H1 (cell line): ENCODE data around the gene PTH1R. TPM values are rescaled to one million over a fixed set of nuclear protein-coding genes. Genes with fewer than 3 reads are reported as not detected.

Experiments
- CTCF ChIA-PET: fragments of 300-600 bp; sonication (Branson Sonifier 250); formaldehyde crosslinking; loops from one replicate; lab custom pipeline; 2021; ENCODE audit not compliant: partially characterized antibody; lab: Charles Lee
- POLR2A ChIA-PET: fragments of 300-600 bp; sonication (Branson Sonifier 250); formaldehyde crosslinking; loops from one replicate; lab custom pipeline; 2021; ENCODE audit warnings: inconsistent platforms; ENCODE audit not compliant: partially characterized antibody; lab: Charles Lee
- DNase-seq, 2 experiments: peaks; one replicate each; pipeline versions ENCODE4 v3.0.0 to v3.0.0-alpha.2; 2010 to 2022; ENCODE audit warnings: low spot score in 2 of 2, low read depth in 1 of 2, mixed read lengths in 1 of 2
- FAIRE-seq: peaks from 2 replicates; lab custom pipeline; 2011; peaks lifted over from hg19 to GRCh38; lab: Jason Lieb, UNC
- H2AFZ ChIP-seq: 2 replicates; pipeline ENCODE4 v1.8.1; 2012; ENCODE audit warnings: low read length, inconsistent platforms
- H2AK5ac ChIP-seq: 2 replicates; pipeline ENCODE4 v1.6.1; 2013; ENCODE audit warnings: low read depth, low read length
- H2BK120ac ChIP-seq: replicated peaks from 2 replicates; pipeline ENCODE3; 2013; ENCODE audit warnings: low read depth, low read length, inconsistent platforms
- H2BK12ac ChIP-seq: 2 replicates; pipeline ENCODE4 v1.6.1; 2013; ENCODE audit warnings: low read depth, low read length
- H2BK15ac ChIP-seq: 2 replicates; pipeline ENCODE4 v1.6.1; 2013; ENCODE audit warnings: low read length
- H2BK20ac ChIP-seq: 2 replicates; pipeline ENCODE4 v1.6.1; 2013; ENCODE audit warnings: low read length
- H2BK5ac ChIP-seq: 2 replicates; pipeline ENCODE4 v1.6.1; 2013; ENCODE audit warnings: low read depth, low read length
- H3K14ac ChIP-seq: 2 replicates; pipeline ENCODE4 v1.6.1; 2013; ENCODE audit warnings: inconsistent platforms; ENCODE audit not compliant: insufficient read length
- H3K18ac ChIP-seq: 2 replicates; pipeline ENCODE4 v1.6.1; 2013; ENCODE audit warnings: low read length; ENCODE audit errors: extremely low read depth
- H3K23ac ChIP-seq: 2 replicates; pipeline ENCODE4 v1.6.1; 2013; ENCODE audit warnings: inconsistent platforms; ENCODE audit not compliant: insufficient read length
- H3K23me2 ChIP-seq: 2 replicates; pipeline ENCODE4 v1.6.1; 2013; ENCODE audit warnings: low read depth, low read length
- H3K27ac ChIP-seq: 2 replicates; pipeline ENCODE4 v1.6.1; 2011; ENCODE audit warnings: low read depth, low read length, inconsistent platforms
- H3K27me3 ChIP-seq, 4 experiments: replicated peaks in 1 of 4; 1 replicate in 1 of 4; 2 replicates in 3 of 4; pipeline versions ENCODE4 v1.6.1 to v1.8.1; 2011 to 2013; ENCODE audit warnings: low read length in 3 of 4, mild to moderate bottlenecking in 3 of 4, inconsistent platforms in 2 of 4, mixed read lengths in 2 of 4, moderate library complexity in 1 of 4; ENCODE audit not compliant: control insufficient read depth in 3 of 4, insufficient read depth in 3 of 4; ENCODE audit errors: extremely low read depth in 1 of 4
- H3K36me3 ChIP-seq, 4 experiments: 2 replicates each; pipeline versions ENCODE4 v1.6.1 to v1.8.1; 2011 to 2013; ENCODE audit warnings: mild to moderate bottlenecking in 4 of 4, low read length in 3 of 4, moderate library complexity in 2 of 4, control low read depth in 1 of 4, inconsistent platforms in 1 of 4; ENCODE audit not compliant: insufficient read depth in 4 of 4, control insufficient read depth in 2 of 4
- H3K4ac ChIP-seq: replicated peaks from 2 replicates; pipeline ENCODE3; 2013; ENCODE audit warnings: low read length, low read depth, mixed read lengths, inconsistent platforms; ENCODE audit not compliant: insufficient read length
- H3K4me1 ChIP-seq, 4 experiments: replicated peaks in 1 of 4; 1 replicate in 1 of 4; 2 replicates in 3 of 4; pipeline versions ENCODE4 v1.6.1 to v1.8.1; 2011 to 2013; ENCODE audit warnings: low read length in 3 of 4, inconsistent platforms in 2 of 4, mixed read lengths in 1 of 4; ENCODE audit not compliant: insufficient read depth in 4 of 4, control insufficient read depth in 3 of 4
- H3K4me2 ChIP-seq, 2 experiments: 2 replicates each; pipeline versions ENCODE4 v1.6.1 to v1.8.1; 2011 to 2013; ENCODE audit warnings: low read depth in 2 of 2, low read length in 2 of 2, control low read depth in 1 of 2, inconsistent platforms in 1 of 2, mild to moderate bottlenecking in 1 of 2; ENCODE audit not compliant: insufficient read depth in 1 of 2
- H3K4me3 ChIP-seq, 4 experiments: fragments of 200-600, 300-600 bp in 1 of 4; sonication (generic), shearing (Covaris generic), sonication (Bioruptor Twin) in 1 of 4; 2 replicates each; pipeline versions ENCODE4 v1.5.1 to v1.8.1; 2011 to 2016; ENCODE audit warnings: low read length in 4 of 4, low read depth in 3 of 4, control low read depth in 2 of 4, inconsistent platforms in 2 of 4, mild to moderate bottlenecking in 2 of 4, mixed read lengths in 1 of 4, moderate library complexity in 1 of 4; ENCODE audit not compliant: insufficient read depth in 2 of 4; ENCODE audit errors: extremely low read depth in 1 of 4
- H3K56ac ChIP-seq: replicated peaks from 2 replicates; pipeline ENCODE3; 2013; ENCODE audit warnings: low read depth, mild to moderate bottlenecking, mixed read lengths, low read length, inconsistent platforms; ENCODE audit not compliant: insufficient read length
- H3K79me1 ChIP-seq: 2 replicates; pipeline ENCODE4 v1.6.1; 2013; ENCODE audit warnings: low read depth, low read length, control low read depth
- H3K79me2 ChIP-seq, 2 experiments: 2 replicates each; pipeline versions ENCODE4 v1.6.1 to v1.8.1; 2012 to 2013; ENCODE audit warnings: low read length in 2 of 2, mild to moderate bottlenecking in 2 of 2, inconsistent platforms in 1 of 2; ENCODE audit not compliant: insufficient read depth in 2 of 2, control insufficient read depth in 1 of 2
- H3K9ac ChIP-seq, 4 experiments: replicated peaks in 1 of 4; 1 replicate in 1 of 4; 2 replicates in 3 of 4; pipeline versions ENCODE4 v1.6.1 to v1.8.1; 2011 to 2013; ENCODE audit warnings: low read depth in 3 of 4, low read length in 3 of 4, control low read depth in 2 of 4, mild to moderate bottlenecking in 2 of 4, moderate library complexity in 2 of 4, inconsistent platforms in 1 of 4; ENCODE audit errors: extremely low read depth in 1 of 4
- H3K9me3 ChIP-seq, 2 experiments: 2 replicates each; pipeline versions ENCODE4 v1.6.1 to v1.8.1; 2012 to 2013; ENCODE audit warnings: mild to moderate bottlenecking in 2 of 2, moderate library complexity in 2 of 2, control low read depth in 1 of 2, inconsistent platforms in 1 of 2, low read depth in 1 of 2, low read length in 1 of 2, mixed read lengths in 1 of 2; ENCODE audit not compliant: insufficient read depth in 2 of 2
- H4K20me1 ChIP-seq, 2 experiments: replicated peaks in 1 of 2; 2 replicates each; pipeline versions ENCODE3 to v1.8.1; 2011 to 2013; ENCODE audit warnings: inconsistent platforms in 2 of 2, low read length in 2 of 2, mild to moderate bottlenecking in 1 of 2; ENCODE audit not compliant: insufficient read depth in 2 of 2, control insufficient read depth in 1 of 2
- H4K5ac ChIP-seq: 2 replicates; pipeline ENCODE4 v1.6.1; 2013; ENCODE audit warnings: low read length, low read depth, mixed read lengths, inconsistent platforms; ENCODE audit not compliant: insufficient read length
- H4K8ac ChIP-seq: 2 replicates; pipeline ENCODE4 v1.8.0; 2013; ENCODE audit warnings: mild to moderate bottlenecking, moderate library complexity, low read length, inconsistent platforms; ENCODE audit not compliant: insufficient read depth; ENCODE audit errors: extremely low read depth
- H4K91ac ChIP-seq: replicated peaks from 2 replicates; pipeline ENCODE3; 2013; ENCODE audit warnings: low read length, mixed read lengths, inconsistent platforms; ENCODE audit not compliant: insufficient read length
- BCL11A ChIP-seq, 2 experiments: IDR thresholded peaks; one replicate each; pipeline ENCODE4 v1.6.1; 2011; ENCODE audit warnings: low read depth in 2 of 2, low read length in 2 of 2, mild to moderate bottlenecking in 2 of 2
- CEBPB ChIP-seq: IDR thresholded peaks from 2 replicates; pipeline ENCODE4 v1.6.1; 2012; ENCODE audit warnings: low read depth, low read length
- POLR2A ChIP-seq, 2 experiments: IDR thresholded peaks; 1 replicate in 1 of 2; 2 replicates in 1 of 2; pipeline ENCODE4 v1.6.1; 2011; ENCODE audit warnings: low read depth in 2 of 2, low read length in 2 of 2, mild to moderate bottlenecking in 2 of 2; ENCODE audit errors: control extremely low read depth in 1 of 2
- SP2 ChIP-seq: IDR thresholded peaks from 2 replicates; pipeline ENCODE4 v1.6.1; 2012; ENCODE audit warnings: mild to moderate bottlenecking, low read length, inconsistent platforms
- WGBS, 2 experiments: shearing (Covaris generic) in 1 of 2; methylation state at CpG; one replicate each; pipeline versions ENCODE4 v1.1.6 to v1.1.7; 2013 to 2015; ENCODE audit warnings: low lambda C conversion rate in 2 of 2, mixed read lengths in 2 of 2, inconsistent platforms in 1 of 2, low coverage in 1 of 2, missing lambda C conversion rate in 1 of 2; ENCODE audit not compliant: insufficient replicate concordance in 2 of 2, insufficient coverage in 1 of 2, insufficient read length in 1 of 2; ENCODE audit errors: extremely low coverage in 1 of 2, missing lambda C conversion rate in 1 of 2; 5-methylcytosine and 5-hydroxymethylcytosine counted together
- polyA plus RNA-seq, 7 experiments: library from polyadenylated mRNA; depleted of rRNA in 3 of 7; stranded (reverse) in 5 of 7; unstranded in 2 of 7; fragments of >200 nt in 5 of 7; fragments of 200-250 nt in 2 of 7; gene quantifications; 1 replicate in 5 of 7; 2 replicates in 1 of 7; 4 replicates in 1 of 7; pipeline versions ENCODE4 v1.2.1 to v1.2.3, GENCODE V29; 2011 to 2013; ENCODE audit warnings: missing spikeins in 2 of 7, mixed read lengths in 2 of 7
- total RNA-seq: library from RNA; stranded (reverse); fragmentation: NEBNext Ultra II Directional; extraction: Animal tissue kit (Norgen Biotek cat#: 25700); gene quantifications from 2 replicates; pipeline ENCODE4 v1.2.1, GENCODE V29; 2021

The PTH1R gene
- total and polyA plus RNA-seq, 2 of the 8 experiments (the other 6 are each of a cell fraction or from before 2014, with no cell fraction given): 0.57 to 1.5 TPM

DNA sequence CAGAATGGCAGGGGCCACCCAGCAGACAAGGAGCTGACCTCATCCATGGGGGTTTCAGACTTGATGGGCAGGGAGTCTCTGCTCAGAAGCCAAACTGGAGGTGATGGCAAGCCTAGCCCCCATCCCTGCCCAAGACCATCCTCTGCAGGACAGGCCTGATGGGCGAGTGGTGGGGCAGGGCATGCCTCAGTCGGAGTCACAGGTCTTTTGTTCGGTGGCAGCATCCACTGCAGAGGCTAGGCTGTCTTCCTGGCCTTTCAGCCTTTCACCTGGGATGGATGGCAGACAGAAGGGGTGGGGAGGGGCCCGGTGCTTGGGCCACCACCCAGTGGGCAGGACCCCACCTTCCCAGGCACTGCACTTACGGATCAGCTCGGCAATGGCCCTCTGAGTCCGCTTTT is 44.4 kb downstream of the PTH1R start:
- Histone ChIP-seq H4K20me1 (peaks cover 4 to 6% of the 10 kb centered on the region in 2 experiments), H3K4me2 (no peak overlapping the region), H3K9ac (no peak overlapping the region), H2BK15ac (no peak overlapping the region), H2BK12ac (no peak overlapping the region), H3K4ac (no peak overlapping the region), H2BK5ac (no peak overlapping the region), H3K14ac (no peak overlapping the region), H3K4me3 (no peak overlapping the region), H3K23me2 (no peaks in the 10 kb centered on the region), H3K18ac (no peak overlapping the region), H2AK5ac (no peak overlapping the region), H3K27ac (no peak overlapping the region), H3K23ac (no peak overlapping the region), H2BK20ac (no peak overlapping the region), H3K4me1 (no peaks in the 10 kb centered on the region), H4K91ac (no peak overlapping the region), H2AFZ (no peak overlapping the region), H3K56ac (no peak overlapping the region), H3K36me3 (peaks cover 26 to 58% (median 43%) of the 10 kb centered on the region in 4 experiments), H4K8ac (peak overlapping the region; percentile 15; the same call in 1 of the 2 replicates), H3K79me2 (no peaks in the 10 kb centered on the region), H4K5ac (no peak overlapping the region), H3K79me1 (peaks cover 5% of the 10 kb centered on the region; the same call in 1 of the 2 replicates), H2BK120ac (no peak overlapping the region), H3K9me3 (peaks cover 3 to 4% of the 10 kb centered on the region in 2 experiments; a peak in 2 of 4 replicates), H3K27me3 (no peaks in the 10 kb centered on the region)
- ChIA-PET CTCF (interaction anchor here (0.8 to 9.9 kb wide), 6 partner anchors 8 to 78 kb away, joined by 3 to 104 read pairs (median 20); no protein-coding TSS in a partner anchor), POLR2A (interaction anchor here (0.7 to 1.1 kb wide), 2 partner anchors 9 to 20 kb away, joined by 3 to 4 read pairs; no protein-coding TSS in a partner anchor)
- TF ChIP-seq POLR2A (IDR thresholded peaks at IDR 0.05; ENCODE audit: control extremely low read depth in 1 of 2, low read depth in 2 of 2, low read length in 2 of 2) (no peak), SP2 (no peak), CEBPB (no peak), BCL11A (IDR thresholded peaks at IDR 0.05; ENCODE audit: low read depth in 2 of 2, low read length in 2 of 2) (no peak)
- FAIRE-seq: no peak
- WGBS, 2 experiments: 81% methylated on average over 5 of the region's 7 CpGs; no CpG with 5 or more reads in 1 of the 2 experiments
- no peak for DNase-seq
